ENCODE data around the gene RPRD1B.

The RPRD1B gene

GRCh38 chr20:38139156-38139912 lies 105.8 kb downstream of the RPRD1B start:
- Mint-ChIP-seq H3K27me3 (no peaks in the 10 kb centered on the region), H3K9me3 (no peaks in the 10 kb centered on the region), H3K36me3 (ENCODE audit: low read depth) (no peaks in the 10 kb centered on the region), H3K27ac (no peak overlapping the region), H3K4me3 (no peak overlapping the region), H3K4me1 (peaks cover 5% of the 10 kb centered on the region)
- ATAC-seq, result no peak
- no peak for DNase-seq

- Mint-ChIP-seq H3K4me1 (no peaks in the 10 kb centered on the region), H3K36me3 (ENCODE audit: low read depth) (no peaks in the 10 kb centered on the region), H3K27ac (no peak overlapping the region), H3K4me3 (no peak overlapping the region), H3K9me3 (no peaks in the 10 kb centered on the region), H3K27me3 (no peaks in the 10 kb centered on the region)
- no peak for ATAC-seq
- DNase-seq, result no peak
These were observed 106.6 kb downstream of the RPRD1B start for GRCh38 chr20:38139977-38140753.

- H3K27me3 Mint-ChIP-seq, result no peaks in the 10 kb centered on the region
- no peak for DNase-seq
- no peaks in the 10 kb centered on the region for H3K4me1 Mint-ChIP-seq
- H3K36me3 Mint-ChIP-seq (ENCODE audit: low read depth), result no peaks in the 10 kb centered on the region
- ATAC-seq, result no peak
- no peak overlapping the region for H3K27ac Mint-ChIP-seq
- no peak overlapping the region for H3K4me3 Mint-ChIP-seq
- no peaks in the 10 kb centered on the region for H3K9me3 Mint-ChIP-seq
These were observed 107.8 kb downstream of the RPRD1B start for GRCh38 chr20:38141204-38141888.

Data from activated naive CD8-positive, alpha-beta T cell treated with anti-CD3 and anti-CD28 coated beads, Interleukin-2, amount 50 U/mL, for 24 hours (primary cell).